GM19043 (cell line): ENCODE results near the gene ACACB.
A peak's percentile ranks its signal among the peaks of the same experiment; 100 is the strongest.
"Not testable (repeated sequence)": the region's sequence is repeated elsewhere in the genome, so short reads cannot be mapped to it uniquely, and the experiment has no call there.

ENCODE experiments used
- ATAC-seq: cut with Tn5 transposase; IDR thresholded peaks from one replicate; pipeline ENCODE4 v1.9.1; 2021; ENCODE audit warnings: low read depth; ENCODE audit not compliant: unreplicated experiment

The ACACB gene

DNA sequence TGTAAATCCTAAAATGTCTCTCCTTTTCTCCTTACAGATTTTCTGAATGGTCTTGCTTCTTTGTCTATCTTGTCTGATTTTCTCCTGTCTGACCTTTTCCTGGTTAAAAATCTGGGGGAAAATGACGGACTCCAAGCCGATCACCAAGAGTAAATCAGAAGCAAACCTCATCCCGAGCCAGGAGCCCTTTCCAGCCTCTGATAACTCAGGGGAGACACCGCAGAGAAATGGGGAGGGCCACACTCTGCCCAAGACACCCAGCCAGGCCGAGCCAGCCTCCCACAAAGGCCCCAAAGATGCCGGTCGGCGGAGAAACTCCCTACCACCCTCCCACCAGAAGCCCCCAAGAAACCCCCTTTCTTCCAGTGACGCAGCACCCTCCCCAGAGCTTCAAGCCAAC, 23.0 kb downstream of the ACACB start:
- no peak for ATAC-seq

GRCh38 chr12:109139791-109140190, 23.4 kb downstream of the ACACB start:
- ATAC-seq = no peak

DNA sequence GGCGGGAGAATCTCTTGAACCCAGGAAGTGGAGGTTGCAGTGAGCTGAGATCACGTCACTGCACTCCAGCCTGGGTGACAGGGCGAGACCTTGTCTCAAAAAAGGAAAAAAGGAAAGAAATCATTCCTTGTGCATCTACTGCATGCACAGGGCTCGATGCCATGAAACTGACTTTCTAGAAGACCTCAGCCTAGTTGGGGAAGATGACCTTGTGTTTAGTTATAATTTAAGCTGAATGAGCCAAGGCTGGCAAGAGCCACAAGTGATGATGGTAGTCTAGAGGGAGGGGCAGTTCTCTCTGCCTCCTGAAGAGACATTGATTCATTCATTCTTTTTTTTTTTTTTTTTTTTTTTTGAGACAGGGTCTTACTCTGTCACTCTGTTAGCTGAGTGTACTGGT, 24.2 kb downstream of the ACACB start:
- no peak for ATAC-seq

DNA sequence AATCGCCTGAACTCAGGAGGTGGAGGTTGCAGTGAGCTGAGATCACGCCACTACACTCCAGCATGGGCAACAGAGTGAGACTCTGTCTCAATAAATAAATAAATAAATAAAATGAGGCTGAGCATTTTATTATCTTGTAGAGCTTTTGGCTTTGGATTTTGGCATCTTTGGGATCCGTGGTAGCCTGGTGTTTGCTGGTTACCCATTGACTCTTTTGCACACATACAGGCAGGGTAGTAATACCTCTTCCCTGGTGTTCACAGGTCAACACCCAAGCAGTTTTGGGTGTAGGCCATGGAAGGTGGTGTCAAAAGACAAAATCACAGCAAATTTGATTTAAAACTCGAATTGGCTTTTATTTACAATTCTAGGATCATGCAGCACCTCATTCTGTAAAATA, 27.8 kb downstream of the ACACB start:
- no peak for ATAC-seq

DNA sequence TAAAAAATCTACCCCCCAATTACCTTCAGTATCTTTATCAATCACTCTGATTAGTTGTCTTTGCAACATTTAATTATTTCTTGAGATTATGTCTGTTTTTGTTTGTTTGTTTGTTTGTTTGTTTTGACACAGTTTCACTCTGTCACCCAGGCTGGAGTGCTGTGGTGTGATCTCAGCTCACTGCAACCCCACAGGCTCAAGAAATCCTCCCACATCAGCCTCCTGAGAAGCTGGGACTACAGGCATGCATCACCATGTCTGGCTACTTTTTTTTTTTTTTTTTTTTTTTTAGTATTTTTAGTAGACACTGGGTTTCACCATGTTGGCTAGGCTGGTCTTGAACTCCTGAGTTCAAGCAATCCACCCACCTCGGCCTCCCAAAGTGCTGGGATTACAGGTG, 30.7 kb downstream of the ACACB start:
- not testable (repeated sequence) for ATAC-seq

DNA sequence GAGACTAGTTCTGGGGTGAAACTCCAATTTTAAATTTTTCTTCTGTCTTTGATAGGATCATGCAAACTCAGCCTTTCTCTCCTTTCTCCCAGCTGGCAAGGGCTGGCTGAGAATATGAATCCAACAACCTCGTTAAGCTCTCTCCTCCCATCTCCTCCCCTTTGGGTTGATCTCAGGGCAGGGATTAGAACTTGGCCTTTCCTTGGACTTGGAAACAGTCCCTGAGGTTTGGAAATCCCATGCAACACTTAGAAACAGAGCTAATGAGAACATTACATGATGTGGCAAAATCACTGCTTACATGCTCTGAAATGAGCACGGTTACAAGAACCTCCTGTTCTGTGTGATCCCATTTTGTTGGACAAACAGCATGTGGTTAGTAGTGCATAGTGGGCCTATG, 31.6 kb downstream of the ACACB start:
- ATAC-seq = no peak

- no peak for ATAC-seq
These were observed 33.8 kb downstream of the ACACB start for GRCh38 chr12:109150124-109150640.

DNA sequence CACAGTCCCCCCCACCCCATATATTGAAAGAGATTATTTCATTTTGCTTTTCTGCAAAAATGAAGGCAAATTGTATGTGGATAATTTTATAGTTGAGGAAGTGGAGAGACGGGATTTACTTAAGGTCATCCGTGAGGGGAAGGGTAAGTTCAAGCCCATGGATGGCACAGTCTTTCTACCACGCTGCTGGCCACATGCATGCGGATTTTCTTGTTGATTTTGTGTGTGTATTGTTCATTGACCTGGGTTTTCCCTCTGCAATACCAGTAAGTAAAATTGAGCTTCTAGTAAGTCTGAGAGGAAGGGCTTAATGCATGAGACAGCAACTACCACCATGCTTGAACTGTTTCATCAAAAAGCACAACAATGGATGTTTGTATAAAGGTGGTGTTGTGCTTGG, 35.1 kb downstream of the ACACB start:
- ATAC-seq = no peak

DNA sequence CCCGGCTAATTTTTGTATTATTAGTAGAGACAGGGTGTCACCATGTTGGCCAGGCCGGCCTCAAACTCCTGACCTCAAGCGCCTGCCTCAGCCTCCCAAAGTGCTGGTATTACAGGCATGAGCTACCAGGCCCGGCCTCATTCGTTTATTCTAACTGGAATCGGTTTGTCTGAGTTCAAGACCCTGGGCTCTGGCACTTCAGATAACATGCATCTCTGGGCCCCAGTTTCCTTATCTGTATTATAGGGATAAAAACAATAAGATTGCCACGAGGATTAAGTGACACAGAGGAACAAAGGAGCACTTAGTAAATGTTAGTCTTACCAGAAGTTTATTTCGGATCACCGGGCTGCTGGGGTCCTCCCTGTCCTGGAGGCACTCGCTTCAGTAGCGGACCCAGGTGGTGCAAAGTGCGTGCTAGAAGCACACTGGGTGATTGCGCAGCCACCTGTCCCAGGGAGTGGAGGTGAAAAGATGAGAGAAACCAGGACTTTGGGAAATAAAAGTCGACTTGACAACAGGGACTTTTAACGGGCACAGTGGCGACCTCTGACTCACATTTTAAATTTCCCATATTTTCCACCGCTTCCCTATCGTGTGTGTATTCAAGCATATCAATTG, 37.5 kb downstream of the ACACB start:
- no peak for ATAC-seq

DNA sequence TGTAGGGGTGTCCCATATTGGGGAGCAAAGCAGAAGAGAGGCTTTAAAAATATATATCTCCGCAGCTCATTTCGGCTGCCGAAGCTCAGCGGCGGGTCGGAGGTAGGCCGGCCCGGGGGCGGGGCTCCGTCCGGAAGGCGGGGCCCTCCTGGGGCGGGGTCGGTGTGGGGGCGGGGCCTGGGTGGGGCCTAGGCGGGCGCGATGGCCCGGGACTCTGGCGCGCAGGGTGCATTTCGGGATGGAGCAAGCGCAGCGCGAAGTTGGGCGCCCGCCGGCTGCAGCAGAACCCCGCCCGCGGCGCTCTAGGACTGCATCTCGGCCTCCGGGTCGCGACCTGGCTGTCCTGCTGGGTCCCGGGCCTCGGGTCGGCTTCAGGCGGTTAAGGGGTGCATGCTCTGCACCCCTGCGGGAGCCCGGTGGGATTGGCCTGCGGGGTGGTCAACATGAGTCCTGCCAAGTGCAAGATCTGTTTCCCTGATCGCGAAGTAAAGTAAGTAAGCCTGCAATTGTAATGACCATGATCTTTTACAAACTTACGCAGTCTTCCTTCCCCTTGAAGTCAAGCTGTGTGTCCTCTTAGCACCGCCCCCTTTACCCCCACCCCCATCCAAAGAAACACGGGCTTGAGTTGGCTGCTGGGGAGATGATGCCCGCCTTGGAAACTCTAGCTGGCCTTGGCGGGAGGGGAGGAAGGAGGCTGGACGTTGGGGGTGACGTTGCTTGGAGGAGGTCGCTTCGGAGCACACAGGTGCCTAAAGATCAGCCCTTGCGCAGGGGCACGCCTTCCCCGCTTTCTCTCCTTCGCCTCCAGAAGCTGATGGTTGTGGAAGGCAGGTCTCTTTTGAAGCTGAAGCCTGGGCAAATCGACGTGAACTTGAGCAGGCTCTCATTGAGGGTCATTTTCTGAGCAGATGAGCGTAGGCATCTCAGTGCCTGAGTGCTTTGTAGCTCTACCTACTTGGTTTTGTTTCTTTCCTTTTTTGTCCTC, 38.4 kb downstream of the ACACB start:
- ATAC-seq = peak; percentile 78

DNA sequence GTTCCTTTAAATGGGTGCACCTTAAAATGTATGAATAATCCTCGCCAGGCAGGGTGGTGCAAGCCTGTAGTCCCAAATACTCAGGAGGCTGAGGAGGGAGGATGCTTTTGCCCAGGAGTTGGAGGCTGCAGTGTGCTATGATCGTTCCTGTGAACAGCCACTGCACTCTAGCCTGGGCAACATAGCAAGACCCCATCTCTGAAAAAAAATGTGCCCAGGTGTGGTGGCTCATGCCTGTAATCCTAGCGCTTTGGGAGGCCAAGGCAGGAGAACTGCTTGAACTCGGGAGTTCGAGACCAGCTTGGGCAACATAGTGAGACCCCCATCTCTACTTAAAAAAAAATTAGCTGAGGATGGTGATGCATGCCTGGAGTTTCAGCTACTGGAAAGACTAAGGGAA, 39.6 kb downstream of the ACACB start:
- no peak for ATAC-seq

DNA sequence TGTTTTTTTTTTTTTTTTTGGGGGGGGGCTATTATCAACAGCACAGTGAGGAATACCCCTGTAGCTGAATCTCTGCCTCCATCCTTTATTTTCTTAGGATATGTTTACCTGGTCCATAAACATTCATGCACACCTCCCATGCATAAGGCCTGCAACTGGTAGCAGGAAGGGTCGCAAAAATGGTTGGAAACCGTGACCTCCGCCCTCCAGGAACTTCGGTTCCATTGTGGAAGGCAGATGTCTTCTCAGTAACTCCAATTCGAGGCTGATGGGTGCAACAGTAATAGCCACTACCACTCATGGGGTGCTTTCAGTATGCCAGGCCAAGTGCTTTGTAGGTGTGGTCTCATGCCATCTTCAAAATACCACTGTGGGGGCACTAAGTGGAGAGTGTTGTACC, 40.2 kb downstream of the ACACB start:
- ATAC-seq = no peak

DNA sequence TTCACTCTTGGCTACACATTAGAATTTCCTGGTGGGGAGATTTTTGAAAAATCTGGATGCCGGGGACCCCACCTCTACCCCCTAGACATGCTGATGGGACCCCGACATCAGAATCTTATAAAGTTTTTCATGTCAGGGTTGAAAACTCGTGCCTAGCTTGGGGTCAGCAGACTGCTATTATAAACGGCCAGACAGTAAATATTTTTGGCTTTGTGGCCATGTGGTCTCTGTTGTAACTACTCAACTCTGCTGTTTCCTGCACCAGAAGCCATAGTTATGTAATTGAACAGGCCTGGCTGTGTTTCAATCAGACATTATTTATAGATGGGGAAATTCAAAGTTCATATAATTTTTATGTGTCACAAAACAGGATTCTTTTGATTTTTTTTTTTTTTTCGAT, 41.6 kb downstream of the ACACB start:
- ATAC-seq = no peak

GRCh38 chr12:109160433-109160832, 44.0 kb downstream of the ACACB start:
- no peak for ATAC-seq

DNA sequence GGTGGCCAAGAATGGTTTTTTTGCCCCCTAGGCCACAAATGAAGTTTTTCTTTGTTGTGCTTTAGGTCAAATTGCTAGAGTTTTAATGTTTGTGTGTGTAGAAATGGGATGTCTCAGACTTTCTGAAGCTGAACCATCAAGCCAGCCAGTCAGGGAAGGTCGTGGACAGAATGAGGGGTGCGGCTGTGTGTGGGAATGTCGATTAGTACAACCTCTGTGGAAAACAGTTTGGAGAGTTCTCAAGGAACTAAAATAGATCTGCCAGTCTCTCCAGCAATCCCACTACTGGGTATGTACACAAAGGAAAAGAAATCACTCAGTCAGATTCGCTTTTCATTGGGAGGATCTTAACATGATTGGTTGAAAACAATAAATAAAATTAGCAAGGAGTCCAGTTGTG, 44.5 kb downstream of the ACACB start:
- ATAC-seq = no peak

DNA sequence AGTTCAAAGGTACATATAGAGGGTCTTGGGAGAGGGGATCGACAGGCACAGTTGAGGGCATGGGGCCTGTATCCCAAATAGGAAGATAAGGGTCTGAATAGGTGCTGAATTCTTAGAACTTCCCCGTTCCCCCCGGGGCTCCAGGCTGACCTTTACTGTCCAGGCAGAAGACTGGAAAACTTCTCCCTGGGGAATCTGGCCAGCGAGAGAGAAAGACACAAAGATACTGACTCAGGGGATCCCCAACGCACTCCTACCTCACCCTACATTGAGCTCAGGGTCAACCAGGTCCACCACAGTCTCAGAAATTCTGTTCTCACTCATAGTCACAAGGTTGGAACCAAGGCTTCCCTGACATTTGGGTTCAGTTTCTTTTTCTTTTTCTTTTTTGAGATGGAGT, 46.2 kb downstream of the ACACB start:
- ATAC-seq = no peak

- no peak for ATAC-seq
These were observed 46.8 kb downstream of the ACACB start for GRCh38 chr12:109163167-109163566.

- no peak for ATAC-seq
These were observed 49.2 kb downstream of the ACACB start for GRCh38 chr12:109165599-109165998.

DNA sequence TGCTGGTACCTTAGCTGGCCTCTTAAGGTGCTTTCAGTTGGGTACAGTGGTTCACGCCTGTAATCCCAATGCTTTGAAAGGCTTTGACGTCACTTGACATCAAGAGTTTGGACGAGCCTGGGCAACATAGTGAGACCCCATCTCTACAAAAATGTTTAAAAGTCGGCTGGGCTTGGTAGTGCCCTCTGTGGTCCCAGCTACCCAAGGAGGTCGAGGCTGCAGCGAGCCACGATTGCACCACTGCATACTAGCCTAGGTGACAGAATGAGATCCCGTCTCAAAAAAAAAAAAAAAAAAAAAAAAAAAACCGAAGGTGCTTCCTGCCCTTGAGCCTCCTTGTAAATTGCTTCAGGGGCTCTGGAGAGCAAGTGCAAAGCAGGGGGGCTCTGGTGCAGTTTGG, 50.0 kb downstream of the ACACB start:
- ATAC-seq = no peak

DNA sequence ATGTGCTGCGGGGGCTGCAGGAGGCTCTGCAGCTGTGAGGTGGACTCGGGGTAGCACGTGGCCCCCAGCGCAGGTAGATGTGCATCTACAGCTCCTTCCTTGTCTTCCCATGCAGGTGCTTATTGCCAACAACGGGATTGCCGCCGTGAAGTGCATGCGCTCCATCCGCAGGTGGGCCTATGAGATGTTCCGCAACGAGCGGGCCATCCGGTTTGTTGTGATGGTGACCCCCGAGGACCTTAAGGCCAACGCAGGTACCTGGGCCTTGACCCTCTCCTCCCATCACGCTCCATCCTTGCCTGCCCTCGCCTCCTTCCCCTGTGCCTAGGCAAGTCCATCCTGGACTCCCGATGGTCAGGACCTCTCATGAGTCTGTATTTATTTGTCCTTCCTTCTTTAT, 51.4 kb downstream of the ACACB start:
- ATAC-seq = no peak

GRCh38 chr12:109169262-109169661, 52.9 kb downstream of the ACACB start:
- ATAC-seq = no peak

DNA sequence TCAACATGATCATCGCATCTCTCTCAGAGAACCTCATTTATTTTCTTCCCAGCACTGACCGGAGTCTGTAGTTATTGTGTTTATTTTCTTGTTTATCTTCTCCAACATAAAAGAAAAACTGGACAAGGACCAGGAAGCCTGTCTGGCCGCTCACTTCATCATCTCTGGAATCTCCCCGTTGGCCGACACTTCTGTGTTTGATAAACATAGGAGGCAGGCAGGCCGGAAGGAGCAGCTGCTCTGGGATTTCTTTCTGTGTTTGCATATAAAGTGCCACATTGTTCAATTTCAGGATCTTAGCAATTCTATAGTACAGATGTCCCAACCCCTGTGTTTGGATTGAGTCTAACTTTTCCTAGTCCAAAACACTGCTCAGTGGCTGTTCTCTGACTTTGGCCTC, 53.3 kb downstream of the ACACB start:
- no peak for ATAC-seq
